OCI-LY7 (cell line): ENCODE data around the gene NAPSA. TPM values are rescaled to one million over a fixed set of nuclear protein-coding genes. Genes with fewer than 3 reads are reported as not detected.
A peak's percentile ranks its signal among the peaks of the same experiment; 100 is the strongest.

Source experiments
- BruUV-seq: library from RNA; stranded (reverse); fragments of 400-500 nt; replicated peaks from 2 replicates; lab custom pipeline; 2021; lab: Mats Ljungman, UMichigan
- CTCF ChIA-PET: fragments of 300-600 bp; sonication (Branson Sonifier 250); formaldehyde crosslinking; loops from one replicate; lab custom pipeline; 2022; ENCODE audit warnings: antibody characterized with exemption; ENCODE audit not compliant: unreplicated experiment; lab: Charles Lee
- POLR2A ChIA-PET: fragments of 300-600 bp; sonication (Branson Sonifier 250); formaldehyde crosslinking; loops from one replicate; lab custom pipeline; 2022; ENCODE audit warnings: antibody characterized with exemption; lab: Charles Lee
- DNase-seq: peaks from one replicate; pipeline ENCODE4 v3.0.0-alpha.2; 2015; ENCODE audit warnings: low spot score
- H2AFZ ChIP-seq: fragments of 200-600 bp; sonication (generic), shearing (Covaris generic); 2 replicates; pipeline ENCODE4 v1.6.1; 2014; ENCODE audit warnings: mild to moderate bottlenecking, antibody characterized with exemption, low read length, moderate library complexity
- H3K27ac ChIP-seq: fragments of 200-600 bp; sonication (generic); 2 replicates; pipeline ENCODE4 v1.5.1; 2014; ENCODE audit warnings: mixed run types, low read depth, mild to moderate bottlenecking, moderate library complexity, low read length, inconsistent platforms; ENCODE audit not compliant: poor library complexity, severe bottlenecking
- H3K36me3 ChIP-seq: fragments of 200-600 bp; sonication (generic); 2 replicates; pipeline ENCODE4 v1.6.1; 2014; ENCODE audit warnings: mild to moderate bottlenecking, antibody characterized with exemption, low read length, moderate library complexity, mixed read lengths; ENCODE audit not compliant: insufficient read depth
- H3K4me1 ChIP-seq: fragments of 200-600 bp; sonication (generic); 2 replicates; pipeline ENCODE4 v1.5.1; 2014; ENCODE audit warnings: mild to moderate bottlenecking, low read length; ENCODE audit not compliant: insufficient read depth, poor library complexity, severe bottlenecking
- H3K4me2 ChIP-seq: fragments of 200-600 bp; sonication (generic); 2 replicates; pipeline ENCODE4 v1.6.1; 2014; ENCODE audit warnings: mild to moderate bottlenecking, low read length
- H3K4me3 ChIP-seq: fragments of 200-600 bp; sonication (generic); 2 replicates; pipeline ENCODE4 v1.5.1; 2014; ENCODE audit warnings: mild to moderate bottlenecking, low read depth, low read length; ENCODE audit not compliant: poor library complexity, severe bottlenecking
- H3K79me2 ChIP-seq: fragments of 200-600 bp; sonication (generic); 2 replicates; pipeline ENCODE4 v1.6.1; 2016; ENCODE audit warnings: low read depth, mild to moderate bottlenecking, low read length, moderate library complexity, mixed read lengths; ENCODE audit not compliant: insufficient read depth
- H3K9me2 ChIP-seq: fragments of 200-600 bp; sonication (generic); 2 replicates; pipeline ENCODE4 v1.6.1; 2016; ENCODE audit warnings: mild to moderate bottlenecking, low read length, mixed read lengths; ENCODE audit not compliant: insufficient read depth
- H3K9me3 ChIP-seq: fragments of 200-600 bp; sonication (generic); 2 replicates; pipeline ENCODE4 v1.6.1; 2014; ENCODE audit warnings: mild to moderate bottlenecking, mixed run types, low read length, mixed read lengths
- H4K20me1 ChIP-seq: fragments of 200-600 bp; sonication (generic); 2 replicates; pipeline ENCODE4 v1.6.1; 2014; ENCODE audit warnings: mild to moderate bottlenecking, antibody characterized with exemption, low read length, moderate library complexity, mixed read lengths; ENCODE audit not compliant: insufficient read depth
- EZH2phosphoT487 ChIP-seq: fragments of 200-600 bp; sonication (generic); IDR thresholded peaks from 2 replicates; pipeline ENCODE4 v1.6.1; 2018; ENCODE audit warnings: low read depth, borderline replicate concordance, mild to moderate bottlenecking, mixed run types, antibody characterized with exemption, low read length, moderate library complexity, mixed read lengths
- intact Hi-C: fragments of 100-400 bp; cut with micrococcal nuclease; formaldehyde crosslinking; loops from one replicate; pipeline ENCODE4 v1.10.0; 2022; ENCODE audit not compliant: unreplicated experiment
- total RNA-seq, 2 experiments: library from RNA; depleted of rRNA in 1 of 2; stranded (reverse); fragments of >200 nt in 1 of 2; shearing (Covaris generic) in 1 of 2; gene quantifications; 2 replicates each; pipeline ENCODE4 v1.2.3, GENCODE V29; 2014 to 2022
- TF ChIP-seq, protein P1 (sequence below): fragments of 200-600 bp; sonication (generic); conservative IDR thresholded peaks from 2 replicates; pipeline ENCODE4 v1.5.1; 2014; ENCODE audit warnings: mild to moderate bottlenecking, antibody characterized with exemption, low read length, moderate library complexity, mixed read lengths

The NAPSA gene
- total RNA-seq, 2 experiments from 2014 or later = 5.7 to 30.1 TPM

DNA sequence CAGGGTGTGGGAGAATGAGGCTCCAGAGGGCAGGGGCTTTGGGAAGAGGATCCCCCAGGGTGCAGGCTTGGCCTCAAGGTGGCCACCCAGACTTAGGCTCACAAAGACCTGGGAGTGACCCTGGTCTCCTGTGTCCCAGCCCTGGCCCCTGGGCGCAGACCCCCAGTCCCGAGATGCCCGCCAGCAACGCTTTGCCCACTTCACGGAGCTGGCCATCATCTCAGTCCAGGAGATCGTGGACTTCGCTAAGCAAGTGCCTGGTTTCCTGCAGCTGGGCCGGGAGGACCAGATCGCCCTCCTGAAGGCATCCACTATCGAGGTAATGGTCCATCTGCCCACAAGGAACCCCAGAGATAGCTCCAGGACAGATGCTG lies 13.4 kb upstream of the NAPSA start:
- Histone ChIP-seq H3K79me2 (peaks cover 6% of the 10 kb centered on the region; the same call in 1 of the 2 replicates), H2AFZ (no peak overlapping the region), H3K9me3 (no peaks in the 10 kb centered on the region), H3K9me2 (no peaks in the 10 kb centered on the region), H3K36me3 (peaks cover 59% of the 10 kb centered on the region), H3K4me3 (no peak overlapping the region), H3K4me2 (no peak overlapping the region), H3K4me1 (peaks cover 27% of the 10 kb centered on the region), H3K27ac (no peak overlapping the region), H4K20me1 (0 out of 2 replicates have a peak, but pooled peaks cover 3% of the 10 kb centered on the region)
- ChIA-PET CTCF (no interaction called here), POLR2A (no interaction called here)
- no peak for DNase-seq
- TF ChIP-seq, protein P1, sequence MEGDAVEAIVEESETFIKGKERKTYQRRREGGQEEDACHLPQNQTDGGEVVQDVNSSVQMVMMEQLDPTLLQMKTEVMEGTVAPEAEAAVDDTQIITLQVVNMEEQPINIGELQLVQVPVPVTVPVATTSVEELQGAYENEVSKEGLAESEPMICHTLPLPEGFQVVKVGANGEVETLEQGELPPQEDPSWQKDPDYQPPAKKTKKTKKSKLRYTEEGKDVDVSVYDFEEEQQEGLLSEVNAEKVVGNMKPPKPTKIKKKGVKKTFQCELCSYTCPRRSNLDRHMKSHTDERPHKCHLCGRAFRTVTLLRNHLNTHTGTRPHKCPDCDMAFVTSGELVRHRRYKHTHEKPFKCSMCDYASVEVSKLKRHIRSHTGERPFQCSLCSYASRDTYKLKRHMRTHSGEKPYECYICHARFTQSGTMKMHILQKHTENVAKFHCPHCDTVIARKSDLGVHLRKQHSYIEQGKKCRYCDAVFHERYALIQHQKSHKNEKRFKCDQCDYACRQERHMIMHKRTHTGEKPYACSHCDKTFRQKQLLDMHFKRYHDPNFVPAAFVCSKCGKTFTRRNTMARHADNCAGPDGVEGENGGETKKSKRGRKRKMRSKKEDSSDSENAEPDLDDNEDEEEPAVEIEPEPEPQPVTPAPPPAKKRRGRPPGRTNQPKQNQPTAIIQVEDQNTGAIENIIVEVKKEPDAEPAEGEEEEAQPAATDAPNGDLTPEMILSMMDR = no peak
- TF ChIP-seq EZH2phosphoT487 = no peak
- BruUV-seq = no TSS peak
- intact Hi-C loops = no loop called here

DNA sequence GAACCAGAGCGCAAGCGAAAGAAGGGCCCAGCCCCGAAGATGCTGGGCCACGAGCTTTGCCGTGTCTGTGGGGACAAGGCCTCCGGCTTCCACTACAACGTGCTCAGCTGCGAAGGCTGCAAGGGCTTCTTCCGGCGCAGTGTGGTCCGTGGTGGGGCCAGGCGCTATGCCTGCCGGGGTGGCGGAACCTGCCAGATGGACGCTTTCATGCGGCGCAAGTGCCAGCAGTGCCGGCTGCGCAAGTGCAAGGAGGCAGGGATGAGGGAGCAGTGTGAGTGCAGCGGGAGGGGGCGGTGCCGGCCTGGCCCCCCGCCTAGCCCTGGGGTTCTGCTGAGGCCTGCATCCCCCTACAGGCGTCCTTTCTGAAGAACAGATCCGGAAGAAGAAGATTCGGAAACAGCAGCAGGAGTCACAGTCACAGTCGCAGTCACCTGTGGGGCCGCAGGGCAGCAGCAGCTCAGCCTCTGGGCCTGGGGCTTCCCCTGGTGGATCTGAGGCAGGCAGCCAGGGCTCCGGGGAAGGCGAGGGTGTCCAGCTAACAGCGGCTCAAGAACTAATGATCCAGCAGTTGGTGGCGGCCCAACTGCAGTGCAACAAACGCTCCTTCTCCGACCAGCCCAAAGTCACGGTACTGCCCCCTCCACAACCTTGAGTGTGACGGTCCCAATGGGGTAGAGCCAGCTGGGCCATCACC lies 12.9 kb upstream of the NAPSA start:
- no peaks in the 10 kb centered on the region for H3K9me2 ChIP-seq
- H2AFZ ChIP-seq = no peak overlapping the region
- no peak for TF ChIP-seq EZH2phosphoT487
- TF ChIP-seq, protein P1 = no peak
- H3K36me3 ChIP-seq = peaks cover 59% of the 10 kb centered on the region
- TSS peak; percentile 56 for BruUV-seq
- H4K20me1 ChIP-seq = 0 out of 2 replicates have a peak, but pooled peaks cover 3% of the 10 kb centered on the region
- intact Hi-C loops = no loop called here
- ChIA-PET CTCF (no interaction called here), POLR2A (no interaction called here)
- H3K4me2 ChIP-seq = no peak overlapping the region
- H3K9me3 ChIP-seq = no peaks in the 10 kb centered on the region
- H3K27ac ChIP-seq = no peak overlapping the region
- peaks cover 21% of the 10 kb centered on the region for H3K4me1 ChIP-seq
- DNase-seq = no peak
- H3K79me2 ChIP-seq = peaks cover 6% of the 10 kb centered on the region; the same call in 1 of the 2 replicates
- no peak overlapping the region for H3K4me3 ChIP-seq

DNA sequence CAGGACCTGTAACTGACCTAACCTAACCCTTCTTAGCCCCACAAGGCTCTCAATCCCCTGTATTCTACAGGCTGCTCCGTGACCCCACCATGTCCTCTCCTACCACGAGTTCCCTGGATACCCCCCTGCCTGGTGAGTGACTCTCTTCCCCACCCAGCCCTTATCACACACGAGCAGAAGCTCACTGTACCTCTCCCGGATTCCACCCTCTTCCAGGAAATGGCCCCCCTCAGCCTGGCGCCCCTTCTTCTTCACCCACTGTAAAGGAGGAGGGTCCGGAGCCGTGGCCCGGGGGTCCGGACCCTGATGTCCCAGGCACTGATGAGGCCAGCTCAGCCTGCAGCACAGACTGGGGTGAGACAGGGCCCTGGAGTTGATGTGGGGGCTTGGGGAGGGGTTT lies 12.1 kb upstream of the NAPSA start:
- Histone ChIP-seq H4K20me1 (0 out of 2 replicates have a peak, but pooled peaks cover 3% of the 10 kb centered on the region), H3K79me2 (peaks cover 6% of the 10 kb centered on the region; the same call in 1 of the 2 replicates), H3K4me3 (peak overlapping the region; percentile 83), H3K4me1 (peaks cover 16% of the 10 kb centered on the region), H3K9me3 (no peaks in the 10 kb centered on the region), H3K36me3 (peaks cover 51% of the 10 kb centered on the region), H2AFZ (no peak overlapping the region), H3K4me2 (peak overlapping the region; percentile 60), H3K27ac (peak overlapping the region; percentile 42), H3K9me2 (no peaks in the 10 kb centered on the region)
- no TSS peak for BruUV-seq
- ChIA-PET CTCF (no interaction called here), POLR2A (interaction anchor here (0.7 kb wide), 1 partner anchor 38 kb away, joined by 3 read pairs; no protein-coding TSS in a partner anchor)
- DNase-seq = no peak
- intact Hi-C loops = no loop called here
- TF ChIP-seq, protein P1 = no peak
- no peak for TF ChIP-seq EZH2phosphoT487
